ENCODE results near the gene TACC3.

The TACC3 gene

DNA sequence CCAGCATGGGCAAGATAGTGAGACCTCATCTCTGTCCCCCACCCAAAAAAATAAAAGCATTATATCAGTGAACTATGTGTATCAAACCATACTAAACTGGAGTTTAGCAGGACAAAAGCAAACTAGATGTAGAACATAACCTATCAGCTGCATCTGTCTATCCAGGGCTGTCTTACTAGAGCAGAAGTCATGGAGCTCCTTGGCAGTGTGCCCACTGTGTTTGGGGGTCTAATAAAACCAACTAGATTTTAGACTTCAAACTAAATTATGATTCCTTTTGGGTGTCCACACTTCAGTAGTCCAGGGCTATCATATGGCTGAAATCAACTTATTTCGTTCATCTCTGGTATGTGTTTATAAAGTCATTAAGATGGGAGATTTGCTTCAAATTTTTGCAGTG is 17.5 kb upstream of the TACC3 start:
- DNase-seq (ENCODE audit: low read depth in 2 of 2), result no peak

- DNase-seq (ENCODE audit: low read depth in 2 of 2), result no peak
Measured at GRCh38 chr4:1705732-1706131, 15.6 kb upstream of the TACC3 start.

DNA sequence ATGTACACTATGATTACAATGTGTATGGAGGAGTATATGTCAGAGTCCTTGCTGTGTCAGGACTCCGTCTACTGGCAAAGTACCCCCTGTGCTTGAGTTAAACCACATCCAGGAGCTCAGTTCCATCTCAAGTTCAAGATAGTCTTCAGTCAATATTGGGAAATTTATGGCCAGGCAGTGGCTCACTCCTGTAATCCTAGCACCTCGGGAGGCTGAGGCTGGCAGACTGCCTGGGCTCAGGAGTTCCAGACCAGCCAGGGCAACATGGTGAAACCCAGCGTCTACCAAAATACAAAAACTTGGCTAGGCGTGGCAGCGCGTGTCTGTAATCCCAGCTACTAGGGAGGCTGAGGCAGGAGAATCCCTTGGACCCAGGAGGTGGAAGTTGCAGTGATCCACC is 15.0 kb upstream of the TACC3 start:
- no peak for DNase-seq (ENCODE audit: low read depth in 2 of 2)

DNA sequence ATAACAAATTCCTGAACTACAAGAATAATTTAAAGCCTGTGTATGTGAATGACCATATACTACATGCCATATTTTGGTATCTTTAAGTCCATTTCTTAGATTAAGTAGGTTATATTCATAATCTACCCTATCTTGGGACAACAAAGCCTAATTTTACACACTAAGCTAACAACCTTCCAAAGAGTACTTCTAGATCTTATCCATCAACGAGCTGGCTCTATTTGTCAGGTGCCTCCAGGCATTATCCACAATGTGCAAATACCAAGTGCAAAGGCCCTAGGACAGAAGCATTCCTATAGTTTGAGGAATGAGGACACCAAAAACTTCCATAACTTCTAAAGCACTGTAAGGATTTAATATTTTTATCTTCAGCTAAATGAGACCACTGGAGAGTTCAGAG is 12.7 kb upstream of the TACC3 start:
- no peak for DNase-seq (ENCODE audit: low read depth in 2 of 2)

- DNase-seq (ENCODE audit: low read depth in 2 of 2), result no peak
Measured at GRCh38 chr4:1711055-1711570, 10.2 kb upstream of the TACC3 start.

- DNase-seq (ENCODE audit: low read depth in 2 of 2), result peak in 1 of 2 donors; percentile 52
Measured at GRCh38 chr4:1711571-1712215, 9.6 kb upstream of the TACC3 start.

- DNase-seq (ENCODE audit: low read depth in 2 of 2), result peak; percentile 98 to 99
Measured at GRCh38 chr4:1712216-1713002, 8.9 kb upstream of the TACC3 start, which contains the start of gene SLBP. Gene SLBP (minus strand): TSS chr4:1712319. CDS start chr4:1712188, 131 bp downstream.

DNA sequence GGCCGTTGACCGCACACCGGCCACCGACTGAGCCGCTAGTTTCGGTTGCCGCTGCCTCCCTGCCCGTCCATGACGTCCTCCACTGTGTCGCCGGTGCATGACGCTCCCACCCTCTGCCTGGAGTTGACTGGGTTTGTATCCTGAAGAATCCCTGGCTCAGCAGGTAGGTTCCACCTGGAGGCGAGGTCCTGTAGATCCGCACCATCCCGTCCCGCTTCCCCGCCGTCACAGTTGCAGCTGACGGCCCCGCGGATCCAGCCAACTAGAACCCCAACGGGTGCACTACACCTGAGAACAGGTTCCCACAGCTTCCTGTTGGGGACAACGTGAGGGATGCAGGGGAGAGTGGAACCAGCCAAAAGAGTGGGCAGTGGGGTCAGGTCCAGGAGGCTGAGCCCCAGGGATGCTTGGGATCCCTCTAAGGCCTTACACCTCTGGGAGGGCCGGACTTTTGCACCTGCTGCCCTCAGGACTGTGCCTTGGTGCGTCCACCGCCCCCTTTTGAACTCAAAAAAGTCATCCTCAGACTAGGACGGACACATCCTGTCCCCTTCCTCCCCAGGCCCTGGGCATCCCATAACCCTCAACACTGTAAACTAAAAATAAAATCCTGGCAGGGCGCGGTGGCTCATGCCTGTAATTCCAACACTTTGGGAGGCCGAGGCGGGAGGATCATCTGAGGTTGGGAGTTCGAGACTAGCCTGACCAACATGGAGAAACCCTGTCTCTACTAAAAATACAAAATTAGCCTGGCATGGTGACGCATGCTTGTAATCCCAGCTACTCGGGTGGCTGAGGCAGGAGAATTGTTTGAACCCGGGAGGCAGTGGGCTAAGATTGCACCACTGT is 8.1 kb upstream of the TACC3 start:
- peak in 1 of 2 donors; percentile 39 for DNase-seq (ENCODE audit: low read depth in 2 of 2)

DNA sequence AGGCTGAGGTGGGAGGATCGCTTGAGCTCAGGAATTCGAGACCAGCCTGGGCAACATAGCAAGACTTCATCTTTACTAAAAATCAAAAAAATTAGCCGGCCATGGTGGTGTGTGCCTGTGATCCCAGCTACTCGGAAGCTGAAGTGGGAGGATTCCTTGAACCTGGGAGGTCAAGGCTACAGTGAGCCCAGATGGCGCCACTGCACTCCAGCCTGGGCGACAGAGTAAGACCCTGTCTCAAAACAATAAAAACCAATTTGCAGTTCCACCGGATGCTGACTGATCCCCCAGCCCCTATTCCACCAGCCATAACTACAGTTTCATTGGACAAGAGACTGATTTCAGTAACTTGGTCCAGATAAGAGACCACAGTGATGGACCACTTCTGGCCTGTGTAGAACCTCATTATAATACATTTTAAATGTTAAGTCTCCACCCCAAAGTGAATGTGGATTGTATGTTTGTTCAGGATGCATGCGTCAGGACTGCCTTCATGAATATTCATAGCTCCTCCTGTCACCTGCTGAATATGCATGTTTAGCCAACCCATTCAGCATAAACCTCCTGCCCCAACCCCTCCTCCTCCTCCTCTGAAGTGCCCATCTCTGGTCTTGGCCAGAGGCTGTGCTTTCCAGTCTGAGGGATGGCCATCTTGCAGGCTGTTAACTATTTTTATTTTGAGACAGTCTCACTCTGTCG is 6.9 kb upstream of the TACC3 start:
- DNase-seq (ENCODE audit: low read depth in 2 of 2), result no peak

GRCh38 chr4:1715002-1715758 is 6.1 kb upstream of the TACC3 start:
- DNase-seq (ENCODE audit: low read depth in 2 of 2), result no peak

DNA sequence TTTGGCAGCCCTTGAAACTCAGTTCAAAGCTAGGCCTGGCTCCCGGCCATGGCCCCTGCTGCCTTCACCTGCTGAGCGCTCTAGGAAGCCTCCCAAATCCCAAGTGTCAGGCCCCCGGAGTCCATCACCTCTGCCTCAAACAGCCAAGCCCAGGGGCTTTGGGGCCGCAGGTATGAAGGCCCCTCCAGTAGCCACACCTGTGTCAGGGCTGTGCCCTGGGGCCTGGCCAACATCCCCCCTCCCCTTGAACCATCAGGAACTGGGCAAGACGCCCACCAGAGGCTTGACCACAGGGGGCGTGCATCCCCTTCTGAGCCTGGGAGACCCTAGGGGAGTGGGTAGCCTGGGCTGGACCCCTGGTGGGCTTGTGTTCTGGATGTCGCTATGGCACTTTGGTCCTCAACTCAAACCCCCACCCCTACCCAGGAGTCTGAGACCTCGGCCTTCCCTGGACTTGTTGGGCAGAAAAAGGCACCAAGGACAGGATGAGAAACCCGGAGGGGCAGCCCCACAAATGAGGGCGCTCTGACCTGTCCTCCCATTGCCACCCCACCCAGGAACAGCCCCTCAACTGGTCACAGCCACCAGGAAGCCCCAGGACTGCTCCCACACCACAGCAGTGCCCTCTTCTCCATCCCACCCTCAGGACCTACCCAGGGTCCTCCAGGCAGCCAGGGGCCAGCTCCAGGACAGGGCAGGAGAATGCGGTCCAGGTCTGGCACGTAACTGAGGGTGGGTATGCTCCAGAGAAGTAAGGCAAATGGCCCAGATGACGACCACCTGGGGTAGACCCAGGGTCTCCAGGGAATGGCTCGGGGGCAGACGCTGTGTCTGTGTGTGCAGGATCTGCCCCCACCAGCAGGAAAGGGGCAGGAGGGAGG is 5.0 kb upstream of the TACC3 start:
- no peak for DNase-seq (ENCODE audit: low read depth in 2 of 2)

DNA sequence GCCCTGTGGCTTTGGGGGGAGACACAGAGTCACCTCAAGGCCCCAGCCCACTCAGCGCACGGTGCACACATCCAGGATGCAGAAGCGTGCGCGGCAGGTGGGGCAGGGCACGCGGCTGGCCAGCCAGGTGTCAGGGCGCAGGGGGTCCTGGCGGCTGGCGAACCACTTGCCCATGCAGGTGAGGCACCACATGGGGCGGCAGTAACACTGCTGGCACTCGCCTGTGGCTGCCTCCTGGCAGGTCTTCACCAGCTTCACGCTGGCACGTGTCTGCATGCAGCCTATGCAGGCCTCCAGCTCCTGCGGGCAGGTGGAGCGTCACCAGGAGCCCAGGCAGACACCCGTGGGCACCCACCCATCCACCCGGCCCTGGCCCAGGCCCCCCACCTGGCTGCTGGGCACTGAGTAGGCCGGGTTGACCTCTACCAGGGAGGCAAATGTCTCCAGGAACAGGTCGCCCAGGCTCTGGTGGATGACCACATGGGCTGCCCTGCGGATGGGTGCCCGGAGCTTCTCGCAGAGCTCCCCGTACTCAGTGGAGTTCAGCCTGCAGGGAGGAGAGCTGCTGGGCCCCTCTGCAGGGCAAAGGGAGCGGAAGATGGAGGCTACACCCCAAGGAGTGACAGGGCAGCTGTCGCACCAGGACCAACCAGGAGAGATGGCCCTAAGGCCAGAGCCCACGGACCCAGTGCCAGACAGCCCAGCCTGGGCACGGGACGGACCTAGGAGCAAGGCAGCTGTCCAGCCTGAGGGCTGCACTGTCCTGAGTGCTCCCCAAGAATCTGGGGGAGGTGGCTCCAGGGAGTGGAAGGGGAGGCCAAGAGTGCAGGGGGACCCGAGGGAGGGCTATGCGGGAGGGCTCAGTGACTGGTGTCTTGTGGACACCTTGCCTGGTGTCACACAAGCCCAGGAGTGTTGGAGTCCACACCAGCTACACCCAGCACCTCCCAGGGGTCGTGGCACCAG is 3.9 kb upstream of the TACC3 start:
- DNase-seq (ENCODE audit: low read depth in 2 of 2), result no peak

GRCh38 chr4:1718095-1718850 is 3.0 kb upstream of the TACC3 start:
- DNase-seq (ENCODE audit: low read depth in 2 of 2), result no peak

GRCh38 chr4:1720163-1720983 is 948 bp upstream of the TACC3 start:
- DNase-seq (ENCODE audit: low read depth in 2 of 2), result no peak

GRCh38 chr4:1721666-1722550 is 587 bp downstream of the TACC3 start:
- no peak for DNase-seq (ENCODE audit: low read depth in 2 of 2)

GRCh38 chr4:1722551-1723118 is 1.3 kb downstream of the TACC3 start:
- no peak for DNase-seq (ENCODE audit: low read depth in 2 of 2)

All from stimulated activated CD4-positive, alpha-beta T cell treated with anti-CD3 and anti-CD28 coated beads, Interleukin-4, amount 100 ng/mL, for 48 hours (primary cell).